SU-DHL-6 (cell line): Measurements from ENCODE around the gene HTR3B.

Experiments
- H2AFZ ChIP-seq: fragments of 200-600 bp; sonication (generic); 2 replicates; pipeline ENCODE4 v1.6.1; 2014; ENCODE audit warnings: low read depth, mild to moderate bottlenecking, moderate library complexity, mixed read lengths, antibody characterized with exemption, low read length; ENCODE audit not compliant: severe bottlenecking
- H3F3A ChIP-seq: fragments of 200-600 bp; shearing (Covaris generic); 2 replicates; pipeline ENCODE4 v1.6.0; 2016; ENCODE audit warnings: antibody characterized with exemption, mild to moderate bottlenecking; ENCODE audit not compliant: insufficient read depth
- H3K27ac ChIP-seq: fragments of 200-600 bp; sonication (generic); 2 replicates; pipeline ENCODE4 v1.5.1; 2016; ENCODE audit warnings: low read depth, mild to moderate bottlenecking, low read length, moderate library complexity, mixed read lengths
- H3K27me3 ChIP-seq: fragments of 200-600 bp; sonication (generic), shearing (Covaris generic); 2 replicates; pipeline ENCODE4 v1.6.0; 2014; ENCODE audit warnings: mild to moderate bottlenecking, low read length
- H3K36me3 ChIP-seq: fragments of 200-600 bp; sonication (generic); 2 replicates; pipeline ENCODE4 v1.6.1; 2014; ENCODE audit warnings: mild to moderate bottlenecking, low read length, mixed read lengths
- H3K4me2 ChIP-seq: fragments of 300-600, 200-600 bp; shearing (Covaris generic), sonication (generic); 2 replicates; pipeline ENCODE4 v1.6.0; 2014; ENCODE audit warnings: low read length, low read depth, mild to moderate bottlenecking; ENCODE audit not compliant: poor library complexity, severe bottlenecking
- H3K4me3 ChIP-seq: fragments of 200-600 bp; sonication (generic); 2 replicates; pipeline ENCODE4 v1.5.1; 2014; ENCODE audit warnings: antibody characterized with exemption, low read length, mild to moderate bottlenecking, mixed read lengths; ENCODE audit not compliant: insufficient read depth, poor library complexity, severe bottlenecking
- H3K79me2 ChIP-seq: fragments of 200-600 bp; sonication (generic); 2 replicates; pipeline ENCODE4 v1.6.1; 2014; ENCODE audit warnings: mild to moderate bottlenecking, low read length, moderate library complexity; ENCODE audit not compliant: insufficient read depth
- H3K9ac ChIP-seq: fragments of 200-600 bp; sonication (generic); 2 replicates; pipeline ENCODE4 v1.7.0; 2014; ENCODE audit warnings: mild to moderate bottlenecking, low read length
- H3K9me2 ChIP-seq: fragments of 200-600 bp; sonication (generic); replicated peaks from 2 replicates; pipeline ENCODE4 v1.6.1; 2014; ENCODE audit warnings: low read length; ENCODE audit not compliant: insufficient read depth
- H3K9me3 ChIP-seq: fragments of 200-600 bp; sonication (generic); 2 replicates; pipeline ENCODE4 v1.6.1; 2014; ENCODE audit warnings: low read length, mixed read lengths; ENCODE audit not compliant: insufficient read depth
- H4K20me1 ChIP-seq: fragments of 200-600 bp; sonication (generic); 2 replicates; pipeline ENCODE4 v1.6.1; 2014; ENCODE audit warnings: low read depth, mild to moderate bottlenecking, antibody characterized with exemption, low read length, moderate library complexity, mixed read lengths
- EZH2phosphoT487 ChIP-seq: fragments of 200-600 bp; sonication (generic), shearing (Covaris generic); conservative IDR thresholded peaks from 2 replicates; pipeline ENCODE4 v1.6.1; 2018; ENCODE audit warnings: mild to moderate bottlenecking, antibody characterized with exemption, low read length, moderate library complexity, mixed read lengths
- TF ChIP-seq, protein P1 (sequence below): fragments of 200-600 bp; sonication (generic); IDR thresholded peaks from one replicate; pipeline ENCODE4 v1.5.1; 2017; ENCODE audit warnings: antibody characterized with exemption, mild to moderate bottlenecking, low read length, moderate library complexity; ENCODE audit not compliant: insufficient read depth, poor library complexity, severe bottlenecking

The HTR3B gene

GRCh38 chr11:113979431-113979830 lies 74.8 kb downstream of the HTR3B start:
- Histone ChIP-seq H2AFZ (no peak overlapping the region), H4K20me1 (no peaks in the 10 kb centered on the region), H3K36me3 (no peaks in the 10 kb centered on the region), H3F3A (peaks cover 5% of the 10 kb centered on the region), H3K27ac (no peak overlapping the region), H3K27me3 (no peaks in the 10 kb centered on the region), H3K9me3 (no peaks in the 10 kb centered on the region), H3K9ac (no peak overlapping the region), H3K79me2 (no peaks in the 10 kb centered on the region), H3K4me2 (no peak overlapping the region), H3K9me2 (no peaks in the 10 kb centered on the region), H3K4me3 (no peak overlapping the region)
- TF ChIP-seq, protein P1, sequence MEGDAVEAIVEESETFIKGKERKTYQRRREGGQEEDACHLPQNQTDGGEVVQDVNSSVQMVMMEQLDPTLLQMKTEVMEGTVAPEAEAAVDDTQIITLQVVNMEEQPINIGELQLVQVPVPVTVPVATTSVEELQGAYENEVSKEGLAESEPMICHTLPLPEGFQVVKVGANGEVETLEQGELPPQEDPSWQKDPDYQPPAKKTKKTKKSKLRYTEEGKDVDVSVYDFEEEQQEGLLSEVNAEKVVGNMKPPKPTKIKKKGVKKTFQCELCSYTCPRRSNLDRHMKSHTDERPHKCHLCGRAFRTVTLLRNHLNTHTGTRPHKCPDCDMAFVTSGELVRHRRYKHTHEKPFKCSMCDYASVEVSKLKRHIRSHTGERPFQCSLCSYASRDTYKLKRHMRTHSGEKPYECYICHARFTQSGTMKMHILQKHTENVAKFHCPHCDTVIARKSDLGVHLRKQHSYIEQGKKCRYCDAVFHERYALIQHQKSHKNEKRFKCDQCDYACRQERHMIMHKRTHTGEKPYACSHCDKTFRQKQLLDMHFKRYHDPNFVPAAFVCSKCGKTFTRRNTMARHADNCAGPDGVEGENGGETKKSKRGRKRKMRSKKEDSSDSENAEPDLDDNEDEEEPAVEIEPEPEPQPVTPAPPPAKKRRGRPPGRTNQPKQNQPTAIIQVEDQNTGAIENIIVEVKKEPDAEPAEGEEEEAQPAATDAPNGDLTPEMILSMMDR, result no peak
- no peak for TF ChIP-seq EZH2phosphoT487

GRCh38 chr11:113980785-113981184 lies 76.2 kb downstream of the HTR3B start:
- H3K79me2 ChIP-seq, result no peaks in the 10 kb centered on the region
- TF ChIP-seq, protein P1, result no peak
- TF ChIP-seq EZH2phosphoT487, result no peak
- no peak overlapping the region for H3K4me3 ChIP-seq
- peaks cover 5% of the 10 kb centered on the region for H3F3A ChIP-seq
- H3K27me3 ChIP-seq, result no peaks in the 10 kb centered on the region
- H2AFZ ChIP-seq, result no peak overlapping the region
- H3K9ac ChIP-seq, result no peak overlapping the region
- no peaks in the 10 kb centered on the region for H3K9me3 ChIP-seq
- H3K9me2 ChIP-seq, result no peaks in the 10 kb centered on the region
- no peak overlapping the region for H3K4me2 ChIP-seq
- no peaks in the 10 kb centered on the region for H4K20me1 ChIP-seq
- H3K27ac ChIP-seq, result no peak overlapping the region
- H3K36me3 ChIP-seq, result no peaks in the 10 kb centered on the region

- Histone ChIP-seq H3K9me3 (no peaks in the 10 kb centered on the region), H3K27me3 (no peaks in the 10 kb centered on the region), H2AFZ (no peak overlapping the region), H3K36me3 (no peaks in the 10 kb centered on the region), H3K4me2 (no peak overlapping the region), H3K9me2 (no peaks in the 10 kb centered on the region), H3K27ac (no peak overlapping the region), H3K4me3 (no peak overlapping the region), H3K9ac (no peak overlapping the region), H3F3A (peaks cover 4% of the 10 kb centered on the region), H3K79me2 (no peaks in the 10 kb centered on the region), H4K20me1 (no peaks in the 10 kb centered on the region)
- no peak for TF ChIP-seq EZH2phosphoT487
- TF ChIP-seq, protein P1, result no peak
Measured at GRCh38 chr11:113982306-113982705, 77.7 kb downstream of the HTR3B start.
